Measurements from ENCODE around the gene GPC3. TPM values are rescaled to one million over a fixed set of nuclear protein-coding genes. Genes with fewer than 3 reads are reported as not detected.
"Not testable (repeated sequence)": the region's sequence is repeated elsewhere in the genome, so short reads cannot be mapped to it uniquely, and the experiment has no call there.

Gene GPC3
- total RNA-seq, 4 donors from 2014 or later = 8.4 to 28.2 (median 20.4) TPM

DNA sequence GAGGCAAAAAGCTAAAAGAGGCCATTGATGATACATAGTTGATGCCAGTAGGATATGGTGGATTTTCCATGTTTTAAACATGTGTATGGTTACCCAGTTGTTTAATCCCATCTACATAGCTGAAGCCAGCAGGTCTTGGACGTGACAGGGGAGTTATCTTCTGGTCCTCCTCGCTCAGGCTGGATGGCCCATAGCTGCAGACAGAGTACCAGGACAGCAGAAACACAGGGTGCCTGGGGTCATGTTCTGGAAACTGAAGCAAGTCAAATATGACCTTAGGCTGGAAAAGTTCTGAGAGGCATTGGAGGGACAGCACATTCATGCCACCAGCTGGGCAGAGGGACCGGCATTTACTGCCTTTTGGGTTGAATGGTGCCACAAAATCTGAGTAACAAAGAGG is 452.1 kb downstream of the GPC3 start:
- Histone ChIP-seq H3K27me3 (no peaks in the 10 kb centered on the region), H3K4me3 (replicated peaks in 1 of 3) (no peak overlapping the region), H3K4me1 (no peaks in the 10 kb centered on the region), H3K36me3 (no peaks in the 10 kb centered on the region), H3K9me3 (no peaks in the 10 kb centered on the region), H3K27ac (no peak overlapping the region)
- no peak for DNase-seq
- WGBS, 2 donors = 95 to 97% methylated on average over 2 to 3 of the region's 3 CpGs
- intact Hi-C loops (cut with DNase I) = no loop called here
- no peak for TF ChIP-seq POLR2A (IDR thresholded peaks at IDR 0.05)
- TF ChIP-seq CTCF (IDR thresholded peaks at IDR 0.05) = no peak

DNA sequence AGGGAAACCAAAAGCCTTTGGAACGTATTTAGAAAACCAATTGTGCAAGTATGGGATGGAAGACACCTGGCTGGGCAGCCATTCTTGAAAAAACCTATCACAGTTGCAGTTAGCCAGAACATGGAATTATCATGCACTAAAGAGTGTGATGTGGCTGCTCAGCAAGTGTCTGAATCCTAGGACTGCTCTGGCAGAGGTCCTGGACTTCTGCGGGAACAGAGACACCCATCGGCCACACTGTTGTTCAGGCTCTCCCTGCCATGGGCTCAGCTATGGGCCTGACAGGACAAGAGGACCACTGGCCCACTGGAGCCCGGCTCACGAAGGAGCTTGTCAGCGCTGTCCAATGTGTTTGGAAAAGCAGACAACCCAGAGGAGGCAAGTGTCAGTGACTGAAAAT is 454.4 kb downstream of the GPC3 start:
- Histone ChIP-seq H3K27me3 (no peaks in the 10 kb centered on the region), H3K4me3 (replicated peaks in 1 of 3) (no peak overlapping the region), H3K4me1 (no peaks in the 10 kb centered on the region), H3K27ac (no peak overlapping the region), H3K9me3 (no peaks in the 10 kb centered on the region), H3K36me3 (no peaks in the 10 kb centered on the region)
- intact Hi-C loops (cut with DNase I) = no loop called here
- no peak for DNase-seq
- TF ChIP-seq CTCF (IDR thresholded peaks at IDR 0.05) = no peak
- no peak for TF ChIP-seq POLR2A (IDR thresholded peaks at IDR 0.05)
- 91 to 93% methylated on average over 3 to 6 of the region's 6 CpGs for WGBS, 2 donors

GRCh38 chrX:133529578-133529977 is 455.8 kb downstream of the GPC3 start:
- TF ChIP-seq CTCF (IDR thresholded peaks at IDR 0.05) (no peak), POLR2A (IDR thresholded peaks at IDR 0.05) (no peak)
- H3K4me1 ChIP-seq = no peaks in the 10 kb centered on the region
- WGBS, 2 donors = 96 to 100% methylated on average over 3 of the region's 3 CpGs

GRCh38 chrX:133527825-133528224 is 457.6 kb downstream of the GPC3 start:
- H3K4me1 ChIP-seq = peaks cover 6 to 11% of the 10 kb centered on the region in 2 donors
- TF ChIP-seq POLR2A (IDR thresholded peaks at IDR 0.05) (no peak), CTCF (IDR thresholded peaks at IDR 0.05) (no peak)
- no peaks in the 10 kb centered on the region for H3K36me3 ChIP-seq
- DNase-seq = no peak
- no peaks in the 10 kb centered on the region for H3K9me3 ChIP-seq
- WGBS, 2 donors = 87 to 94% methylated on average over 4 of the region's 4 CpGs
- intact Hi-C loops (cut with DNase I) = no loop called here
- H3K4me3 ChIP-seq (replicated peaks in 1 of 3) = no peak overlapping the region
- H3K27ac ChIP-seq = no peak overlapping the region
- H3K27me3 ChIP-seq = no peaks in the 10 kb centered on the region

More at GRCh38 chrX:133529578-133529977, 455.8 kb downstream of the GPC3 start:
- no peak for DNase-seq
- Histone ChIP-seq H3K27ac (no peak overlapping the region), H3K4me3 (replicated peaks in 1 of 3) (no peak overlapping the region), H3K9me3 (no peaks in the 10 kb centered on the region), H3K27me3 (no peaks in the 10 kb centered on the region), H3K36me3 (no peaks in the 10 kb centered on the region)
- intact Hi-C loops (cut with DNase I) = no loop called here

- Histone ChIP-seq H3K36me3 (no peaks in the 10 kb centered on the region), H3K27me3 (no peaks in the 10 kb centered on the region), H3K27ac (no peak overlapping the region), H3K4me3 (replicated peaks in 1 of 3) (no peak overlapping the region), H3K4me1 (peaks cover 6 to 12% of the 10 kb centered on the region in 2 donors), H3K9me3 (no peaks in the 10 kb centered on the region)
- intact Hi-C loops (cut with DNase I) = no loop called here
- no peak for TF ChIP-seq POLR2A (IDR thresholded peaks at IDR 0.05)
- no peak for TF ChIP-seq CTCF (IDR thresholded peaks at IDR 0.05)
- no peak for DNase-seq
- 30 to 32% methylated on average over 3 of the region's 3 CpGs for WGBS, 2 donors
Observed at GRCh38 chrX:133527415-133527814, 458.0 kb downstream of the GPC3 start.

- H3K4me3 ChIP-seq (replicated peaks in 1 of 3); intact Hi-C loops (cut with DNase I); H3K9me3 ChIP-seq; DNase-seq; H3K27me3 ChIP-seq; H3K27ac ChIP-seq; H3K36me3 ChIP-seq: not testable (repeated sequence)
- peaks cover 6 to 19% of the 10 kb centered on the region in 2 donors for H3K4me1 ChIP-seq
- WGBS, 2 donors = 94 to 97% methylated on average over 3 of the region's 3 CpGs
Observed at GRCh38 chrX:133526773-133527172, 458.6 kb downstream of the GPC3 start.

Measured in thyroid gland (tissue), 4 donors.